RWPE2 (cell line): ENCODE data around the gene SNRPA.

ENCODE experiments used
- ATAC-seq: fragments of 200-7000 bp; cut with Tn5 transposase; 3 replicates; pipeline ENCODE4 v1.9.1; 2021; ENCODE audit warnings: low read depth
- DNase-seq: peaks from one replicate; pipeline ENCODE4 v3.0.0-alpha.2; 2020; ENCODE audit warnings: low spot score
- H3K27ac ChIP-seq: fragments of 450-650 bp; 2 replicates; pipeline ENCODE4 v1.5.1; 2017; ENCODE audit warnings: mild to moderate bottlenecking; ENCODE audit not compliant: poor library complexity, severe bottlenecking
- H3K27me3 ChIP-seq: fragments of 250-450 bp; sonication (Bioruptor Pico); 2 replicates; pipeline ENCODE4 v1.5.1; 2021; ENCODE audit warnings: mild to moderate bottlenecking, moderate library complexity; ENCODE audit not compliant: insufficient read depth, poor library complexity, severe bottlenecking
- H3K36me3 ChIP-seq: fragments of 250-450 bp; sonication (Bioruptor Pico); 2 replicates; pipeline ENCODE4 v1.5.1; 2020; ENCODE audit warnings: low read depth, mild to moderate bottlenecking, moderate library complexity
- H3K4me1 ChIP-seq: fragments of 250-450 bp; sonication (Bioruptor Pico); 2 replicates; pipeline ENCODE4 v1.5.1; 2021; ENCODE audit warnings: mild to moderate bottlenecking, moderate library complexity; ENCODE audit not compliant: insufficient read depth, poor library complexity, severe bottlenecking
- H3K4me3 ChIP-seq: fragments of 250-450 bp; sonication (Bioruptor Pico); 2 replicates; pipeline ENCODE4 v1.5.1; 2021; ENCODE audit warnings: mild to moderate bottlenecking, moderate library complexity; ENCODE audit not compliant: severe bottlenecking
- H3K9me3 ChIP-seq: fragments of 250-450 bp; sonication (Bioruptor Pico); 2 replicates; pipeline ENCODE4 v1.5.1; 2021; ENCODE audit warnings: mild to moderate bottlenecking, moderate library complexity; ENCODE audit not compliant: severe bottlenecking
- CTCF ChIP-seq: fragments of 450-650 bp; IDR thresholded peaks from one replicate; pipeline ENCODE4 v1.5.1; 2017; ENCODE audit warnings: mild to moderate bottlenecking, moderate library complexity; ENCODE audit not compliant: poor library complexity, severe bottlenecking

Gene SNRPA

GRCh38 chr19:40750874-40751537, at the start of gene SNRPA:
Gene SNRPA (plus strand): TSS chr19:40751203. CDS start chr19:40751409, 206 bp downstream.
- Histone ChIP-seq H3K4me1 (peaks cover 23% of the 10 kb centered on the region), H3K27ac (peak within 1 kb of the TSS; percentile 80), H3K9me3 (no peaks in the 10 kb centered on the region), H3K4me3 (peak within 1 kb of the TSS; percentile 67), H3K36me3 (peaks cover 35% of the 10 kb centered on the region), H3K27me3 (no peaks in the 10 kb centered on the region)
- ATAC-seq (peak; percentile 73), DNase-seq (peak; percentile 98)
- no peak for TF ChIP-seq CTCF

GRCh38 chr19:40701758-40702157, 49.2 kb upstream of the SNRPA start:
- no peaks in the 10 kb centered on the region for H3K9me3 ChIP-seq
- H3K36me3 ChIP-seq, result peaks cover 43% of the 10 kb centered on the region
- no peak overlapping the region for H3K27ac ChIP-seq
- DNase-seq, result no peak
- no peak for TF ChIP-seq CTCF
- ATAC-seq, result no peak
- H3K4me1 ChIP-seq, result no peaks in the 10 kb centered on the region
- no peak overlapping the region for H3K4me3 ChIP-seq
- no peaks in the 10 kb centered on the region for H3K27me3 ChIP-seq

DNA sequence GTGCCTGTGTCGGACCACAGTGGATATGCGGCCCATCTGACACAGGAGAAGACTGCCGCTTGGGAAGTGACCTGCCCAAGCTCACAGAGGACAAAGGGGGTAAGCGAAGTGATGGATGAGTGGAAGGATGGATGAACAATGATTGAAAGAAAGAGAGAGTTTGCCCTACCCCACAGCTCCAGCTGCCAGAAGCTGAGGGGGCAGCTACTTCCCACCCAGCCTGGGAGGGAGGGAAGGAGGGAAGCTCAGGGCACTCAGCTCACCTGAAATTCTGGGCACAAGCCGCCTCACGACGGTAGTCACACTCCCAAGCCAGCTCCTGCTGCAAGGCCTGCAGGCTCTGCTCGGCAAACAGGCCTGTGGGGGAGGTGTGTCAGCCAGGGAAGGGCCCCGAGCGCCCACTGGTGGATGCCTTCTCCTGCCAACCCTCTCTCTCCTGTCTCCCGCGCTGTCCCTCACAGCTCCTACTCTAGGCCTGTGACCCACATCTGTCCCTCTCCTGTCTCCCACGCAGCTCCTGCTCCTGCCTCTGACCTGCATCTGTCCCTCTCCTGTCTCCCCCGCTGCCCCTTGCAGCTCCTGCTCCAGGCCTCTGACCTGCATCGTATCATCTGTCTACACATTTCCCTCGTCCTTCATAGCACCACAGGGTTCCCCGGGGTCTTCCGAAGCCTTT, 48.5 kb upstream of the SNRPA start:
- TF ChIP-seq CTCF, result no peak
- Histone ChIP-seq H3K27ac (no peak overlapping the region), H3K36me3 (peaks cover 47% of the 10 kb centered on the region), H3K4me3 (no peak overlapping the region), H3K9me3 (no peaks in the 10 kb centered on the region), H3K27me3 (no peaks in the 10 kb centered on the region), H3K4me1 (no peaks in the 10 kb centered on the region)
- DNase-seq (no peak), ATAC-seq (peak; percentile 35; the same call in 1 of the 3 replicates)

DNA sequence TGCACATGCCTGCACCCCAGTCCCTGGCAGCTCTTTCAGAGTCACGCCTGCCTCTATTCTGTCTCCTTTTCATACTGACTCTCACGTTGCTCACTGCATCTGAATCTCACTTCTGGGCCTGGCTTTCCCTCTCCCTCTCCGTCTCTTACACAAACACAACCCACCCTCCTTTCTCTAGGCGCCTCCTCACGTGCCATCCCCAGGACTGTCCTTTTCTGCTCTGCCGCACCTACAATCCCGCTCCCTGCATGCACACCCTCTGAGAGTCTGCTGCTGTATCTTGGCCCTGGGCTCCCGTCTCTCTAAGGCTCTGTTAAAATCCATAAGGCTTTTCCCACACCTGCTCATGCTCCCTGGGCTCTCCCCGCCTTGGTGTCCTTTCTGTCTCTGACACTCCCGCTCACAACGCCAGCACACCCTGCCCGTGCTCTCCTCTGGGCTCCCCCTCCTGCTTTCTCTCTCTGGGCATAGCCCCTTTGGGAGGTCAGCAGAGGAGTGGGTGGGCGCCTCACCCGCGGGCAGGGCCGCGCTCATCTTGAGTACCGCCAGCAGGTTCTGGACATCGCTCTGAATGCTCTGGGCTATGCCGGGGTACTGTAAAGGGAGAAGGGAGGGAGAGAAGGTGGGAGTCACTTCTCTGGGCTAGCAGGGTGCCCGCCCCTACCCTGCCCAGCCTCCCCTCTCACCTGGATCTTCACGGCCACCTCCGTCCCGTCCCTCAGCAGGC, 47.8 kb upstream of the SNRPA start:
- DNase-seq, result no peak
- no peaks in the 10 kb centered on the region for H3K27me3 ChIP-seq
- H3K4me3 ChIP-seq, result no peak overlapping the region
- no peak for ATAC-seq
- no peaks in the 10 kb centered on the region for H3K4me1 ChIP-seq
- peaks cover 54% of the 10 kb centered on the region for H3K36me3 ChIP-seq
- no peak overlapping the region for H3K27ac ChIP-seq
- TF ChIP-seq CTCF, result no peak
- H3K9me3 ChIP-seq, result no peaks in the 10 kb centered on the region
